HG02840 (cell line): Measurements from ENCODE around the gene CASP4.

Experiments
- ATAC-seq: cut with Tn5 transposase; IDR thresholded peaks from one replicate; pipeline ENCODE4 v1.9.1; 2021; ENCODE audit warnings: mild to moderate bottlenecking, moderate library complexity, moderate number of reproducible peaks; ENCODE audit not compliant: unreplicated experiment, low FRiP score

Gene CASP4

DNA sequence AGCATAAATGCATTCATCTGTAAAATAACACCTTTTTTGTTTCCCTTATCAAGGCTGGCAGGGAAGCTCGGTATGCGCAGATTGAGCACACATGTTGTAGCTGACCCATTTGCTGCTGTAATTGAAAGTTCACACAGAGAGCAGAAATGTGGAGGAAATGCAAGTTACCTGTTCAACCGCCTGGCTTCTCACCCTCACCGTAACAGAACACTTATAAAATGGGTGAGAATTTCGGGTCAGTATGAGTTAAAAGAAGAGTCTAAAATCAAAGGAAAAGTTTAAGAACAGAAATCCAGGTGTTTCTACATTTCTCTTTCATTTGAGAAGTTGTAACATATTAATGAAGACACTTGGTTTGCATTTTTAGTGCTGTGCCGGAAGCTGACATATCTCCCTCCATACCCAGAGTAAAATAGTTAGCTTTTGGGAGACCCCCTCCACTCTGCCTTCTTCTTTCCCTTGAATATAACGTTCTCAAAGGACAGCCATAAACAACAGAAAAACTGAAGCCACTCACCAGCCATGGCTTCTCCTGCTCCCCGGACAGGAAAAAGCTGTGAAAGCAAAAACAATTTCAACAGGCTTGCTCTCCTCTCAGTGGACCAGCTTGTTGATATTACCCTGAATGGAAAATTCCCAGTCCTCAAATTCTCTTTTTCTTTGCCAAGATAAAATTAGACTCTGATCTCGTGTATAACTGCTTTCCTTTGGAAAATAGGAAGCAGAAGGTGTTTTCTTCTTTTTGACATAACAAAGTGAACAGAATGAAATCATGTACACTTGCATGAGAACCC lies 70.3 kb downstream of the CASP4 start, which contains the start of gene CASP12:
CASP12 (minus strand) TSS at position 570 of the 794 bp plus-strand sequence.
- ATAC-seq: peak; percentile 77

DNA sequence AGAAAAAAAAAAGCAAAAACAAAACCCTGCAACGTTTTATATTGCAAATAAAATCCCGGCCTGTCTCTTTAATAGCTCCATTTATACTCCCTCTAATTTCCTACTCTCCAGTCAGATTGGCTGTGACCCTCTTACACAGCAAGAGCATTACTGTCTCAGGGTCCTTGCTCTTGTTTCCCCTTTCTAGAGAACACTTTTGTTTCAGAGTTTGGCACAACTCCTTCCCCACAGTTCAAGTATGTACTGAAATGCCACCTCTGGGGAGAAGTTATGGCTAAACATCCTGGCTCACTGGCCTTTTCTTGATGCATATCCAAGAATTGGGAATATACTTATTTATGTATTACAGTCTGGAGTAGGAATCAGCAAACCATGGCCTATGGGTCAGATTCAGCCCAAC lies 72.7 kb downstream of the CASP4 start:
- ATAC-seq: no peak

DNA sequence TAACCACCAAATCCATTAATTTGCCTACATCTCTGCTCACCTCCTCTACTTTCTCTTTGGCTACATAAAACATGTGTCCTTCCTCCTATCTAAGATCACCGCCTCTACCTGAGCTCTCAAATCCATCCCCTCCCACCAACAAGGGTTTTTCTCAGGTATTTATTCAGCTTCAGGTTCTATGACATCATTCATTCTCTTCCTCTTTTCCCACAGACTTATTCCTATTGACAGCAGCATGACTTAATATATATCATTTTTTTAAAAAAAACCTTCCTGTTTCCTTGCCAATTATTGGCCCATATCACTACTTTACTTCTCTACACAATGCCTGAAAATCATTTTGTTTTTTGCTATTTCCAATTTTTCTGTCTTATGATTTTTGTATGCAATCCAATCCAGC lies 74.5 kb downstream of the CASP4 start:
- ATAC-seq: no peak
